Mesodermal cell (in vitro differentiated cells): ENCODE data around the gene RRM2.

Experiments used
- H3K27ac ChIP-seq: 2 replicates; pipeline ENCODE4 v1.7.0; 2013; ENCODE audit warnings: mild to moderate bottlenecking, low read depth, low read length, moderate library complexity; ENCODE audit not compliant: severe bottlenecking
- H3K36me3 ChIP-seq: 2 replicates; pipeline ENCODE4 v1.7.1; 2013; ENCODE audit warnings: mild to moderate bottlenecking, low read length, moderate library complexity; ENCODE audit not compliant: control insufficient read depth, insufficient read depth
- H3K4me1 ChIP-seq: one replicate; pipeline ENCODE4 v1.7.1; 2013; ENCODE audit warnings: mild to moderate bottlenecking, low read length; ENCODE audit not compliant: insufficient read depth, control insufficient read depth, poor library complexity, severe bottlenecking
- H3K4me3 ChIP-seq: 2 replicates; pipeline ENCODE4 v1.7.0; 2013; ENCODE audit warnings: low read length, control low read depth, mild to moderate bottlenecking; ENCODE audit not compliant: insufficient read depth, poor library complexity, severe bottlenecking; ENCODE audit errors: extremely low read depth
- H3K9me3 ChIP-seq: 2 replicates; pipeline ENCODE4 v1.7.1; 2013; ENCODE audit warnings: mild to moderate bottlenecking, low read length, moderate library complexity; ENCODE audit not compliant: control insufficient read depth
- WGBS, 2 experiments: methylation state at CpG; one replicate each; pipeline ENCODE4 v1.1.5; 2013; ENCODE audit warnings: missing lambda C conversion rate in 2 of 2; ENCODE audit not compliant: insufficient coverage in 2 of 2; 5-methylcytosine and 5-hydroxymethylcytosine counted together

Gene RRM2

DNA sequence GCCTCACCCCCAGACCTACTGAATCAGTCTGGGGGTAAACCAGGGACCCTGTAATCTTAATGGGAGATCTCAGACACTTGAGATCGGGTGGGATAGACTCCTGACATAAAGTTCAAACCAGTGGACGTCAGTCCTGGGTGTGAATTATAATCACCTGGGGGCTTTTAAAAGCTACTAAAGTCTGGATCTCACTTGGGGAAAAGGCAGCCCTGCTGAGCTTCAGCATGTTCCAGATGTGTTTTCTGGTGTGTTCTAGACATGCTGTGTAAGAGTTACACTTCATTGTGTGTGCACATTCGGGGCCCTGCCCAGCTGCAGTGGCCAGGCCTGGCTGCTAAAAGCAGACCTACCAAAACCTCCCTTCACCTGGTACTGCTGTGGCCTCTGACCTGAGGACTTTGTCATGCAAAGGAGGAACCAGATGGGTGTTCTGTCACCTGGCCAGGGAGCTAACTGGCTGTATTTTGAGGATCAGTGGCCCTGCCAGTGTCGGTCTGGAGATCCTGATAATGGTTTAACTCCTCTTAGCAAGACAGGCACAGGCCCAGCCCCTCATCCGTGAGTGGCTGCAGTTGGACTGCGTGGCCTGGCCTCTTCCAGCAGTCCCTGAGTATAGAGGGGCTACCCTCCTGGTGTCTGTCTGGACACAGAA lies 10.6 kb downstream of the RRM2 start:
- no peak overlapping the region for H3K4me3 ChIP-seq
- no peaks in the 10 kb centered on the region for H3K9me3 ChIP-seq
- WGBS, 2 experiments, result 89 to 93% methylated on average over 5 of the region's 6 CpGs
- H3K4me1 ChIP-seq, result peaks cover 12% of the 10 kb centered on the region
- peaks cover 59% of the 10 kb centered on the region for H3K36me3 ChIP-seq
- no peak overlapping the region for H3K27ac ChIP-seq

GRCh38 chr2:10135296-10136089 lies 13.0 kb downstream of the RRM2 start:
- Histone ChIP-seq H3K36me3 (peaks cover 36% of the 10 kb centered on the region), H3K27ac (no peak overlapping the region), H3K4me1 (peaks cover 12% of the 10 kb centered on the region), H3K4me3 (no peak overlapping the region), H3K9me3 (no peaks in the 10 kb centered on the region)
- 88 to 91% methylated on average over 7 to 9 of the region's 9 CpGs for WGBS, 2 experiments

GRCh38 chr2:10136101-10136934 lies 13.8 kb downstream of the RRM2 start:
- H3K9me3 ChIP-seq, result no peaks in the 10 kb centered on the region
- no peak overlapping the region for H3K27ac ChIP-seq
- no peak overlapping the region for H3K4me3 ChIP-seq
- peaks cover 12% of the 10 kb centered on the region for H3K4me1 ChIP-seq
- peaks cover 27% of the 10 kb centered on the region for H3K36me3 ChIP-seq
- WGBS, 2 experiments, result 90 to 98% methylated on average over 6 of the region's 7 CpGs

DNA sequence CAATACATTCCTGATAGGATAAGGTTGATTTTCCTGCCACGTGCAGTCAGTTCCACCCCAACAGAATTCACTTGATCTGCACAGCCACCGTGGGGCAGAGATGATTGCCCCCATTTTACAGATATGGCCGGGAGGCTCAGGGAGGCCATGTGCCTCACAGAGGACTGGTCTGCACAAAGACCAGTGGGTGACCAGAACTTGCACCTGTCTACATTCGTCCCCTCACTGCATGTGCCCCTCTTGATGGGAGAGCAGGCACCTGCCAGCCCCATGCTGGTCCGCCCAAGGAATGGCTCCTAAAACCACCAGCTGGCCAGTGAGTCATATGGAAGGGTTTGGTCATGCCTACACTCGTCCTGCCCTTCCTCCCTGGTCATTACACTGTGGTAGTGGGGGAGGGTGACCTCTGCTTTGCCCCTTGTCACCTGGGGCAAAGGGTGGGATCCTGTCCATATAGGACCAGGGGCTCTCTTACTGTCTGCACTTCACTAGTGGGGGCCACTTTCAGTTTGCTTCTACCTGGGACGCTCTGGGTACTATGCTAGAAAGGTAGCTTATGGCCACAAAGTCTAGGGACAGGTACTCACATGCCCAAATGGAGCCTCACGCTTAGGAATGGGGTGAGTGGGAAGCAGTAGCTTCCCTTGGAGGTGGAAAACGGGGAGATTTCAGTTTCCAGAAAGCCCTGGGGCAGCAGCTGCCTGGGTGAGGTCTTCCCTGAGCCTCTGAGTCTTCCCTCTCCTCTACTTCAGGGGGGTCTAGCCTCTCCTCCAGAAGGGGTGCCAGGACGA lies 14.7 kb downstream of the RRM2 start:
- WGBS, 2 experiments, result 92 to 93% methylated on average over 6 to 7 of the region's 10 CpGs

DNA sequence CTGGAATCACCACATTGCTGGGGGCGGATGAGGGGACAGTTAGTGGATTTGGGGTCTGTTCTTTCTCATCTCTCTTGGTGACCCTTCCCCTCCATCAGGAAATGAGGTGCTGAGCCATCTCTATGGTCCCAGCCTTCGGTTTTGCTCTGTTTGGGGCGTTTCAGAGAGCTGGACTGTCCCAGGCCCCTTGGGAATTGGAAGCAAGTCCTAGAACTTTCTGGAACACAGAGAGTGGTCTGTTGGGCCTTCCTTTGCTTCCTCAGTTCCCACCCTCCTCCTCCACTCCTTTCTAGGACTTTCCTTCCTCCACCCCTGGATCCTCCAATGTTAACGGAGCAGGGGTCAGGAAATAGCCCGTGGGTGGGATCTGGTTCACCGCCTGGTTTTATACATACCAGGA lies 17.0 kb downstream of the RRM2 start:
- Histone ChIP-seq H3K9me3 (no peaks in the 10 kb centered on the region), H3K36me3 (peaks cover 18% of the 10 kb centered on the region), H3K27ac (no peak overlapping the region), H3K4me3 (no peak overlapping the region), H3K4me1 (peaks cover 12% of the 10 kb centered on the region)
- 100% methylated on average over 3 to 5 of the region's 6 CpGs for WGBS, 2 experiments

More for the DNA sequence above, 14.7 kb downstream of the RRM2 start:
- Histone ChIP-seq H3K9me3 (no peaks in the 10 kb centered on the region), H3K36me3 (peaks cover 20% of the 10 kb centered on the region), H3K4me1 (peaks cover 12% of the 10 kb centered on the region), H3K4me3 (no peak overlapping the region), H3K27ac (no peak overlapping the region)

DNA sequence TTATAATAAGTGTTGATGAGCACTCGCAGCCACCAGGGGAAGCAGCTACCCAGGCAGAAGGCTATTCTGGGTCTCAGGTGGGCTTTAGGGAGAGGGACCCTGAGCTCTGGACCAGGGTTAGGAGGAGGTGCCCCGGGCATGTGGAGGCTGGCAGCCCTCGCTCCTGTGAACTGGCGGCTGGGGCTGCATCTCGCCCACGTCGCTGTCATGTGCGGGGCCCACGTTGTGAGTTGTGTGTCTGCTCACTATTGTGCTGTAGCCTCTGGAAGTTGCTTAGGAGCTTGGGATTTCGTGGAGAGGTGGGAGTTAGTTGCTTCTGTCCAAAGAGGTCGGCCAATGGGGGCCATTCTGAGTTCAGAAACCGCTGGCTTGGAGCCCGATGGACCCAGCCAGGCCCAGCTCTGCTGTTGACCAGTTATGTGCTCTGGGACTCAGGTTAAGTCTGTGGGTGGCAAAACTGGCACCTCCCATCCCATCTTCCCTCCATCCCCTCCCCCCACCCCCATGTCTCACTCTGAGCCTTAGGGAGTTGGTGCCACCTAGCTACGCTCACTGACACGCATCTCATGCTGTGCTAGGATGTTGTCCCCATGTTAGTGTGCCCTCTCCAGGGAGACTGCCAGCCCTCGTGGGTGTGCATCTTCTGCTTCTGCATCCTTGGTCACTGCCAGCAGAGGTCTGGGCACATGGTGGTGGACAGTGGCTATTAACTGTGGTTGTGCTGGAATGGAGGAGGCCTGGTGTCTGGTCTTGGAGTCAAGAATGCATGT lies 18.5 kb downstream of the RRM2 start:
- no peaks in the 10 kb centered on the region for H3K9me3 ChIP-seq
- H3K36me3 ChIP-seq, result peaks cover 17% of the 10 kb centered on the region
- WGBS, 2 experiments, result 95 to 96% methylated on average over 10 to 16 of the region's 16 CpGs
- peaks cover 9% of the 10 kb centered on the region for H3K4me1 ChIP-seq
- H3K27ac ChIP-seq, result no peak overlapping the region
- no peak overlapping the region for H3K4me3 ChIP-seq

DNA sequence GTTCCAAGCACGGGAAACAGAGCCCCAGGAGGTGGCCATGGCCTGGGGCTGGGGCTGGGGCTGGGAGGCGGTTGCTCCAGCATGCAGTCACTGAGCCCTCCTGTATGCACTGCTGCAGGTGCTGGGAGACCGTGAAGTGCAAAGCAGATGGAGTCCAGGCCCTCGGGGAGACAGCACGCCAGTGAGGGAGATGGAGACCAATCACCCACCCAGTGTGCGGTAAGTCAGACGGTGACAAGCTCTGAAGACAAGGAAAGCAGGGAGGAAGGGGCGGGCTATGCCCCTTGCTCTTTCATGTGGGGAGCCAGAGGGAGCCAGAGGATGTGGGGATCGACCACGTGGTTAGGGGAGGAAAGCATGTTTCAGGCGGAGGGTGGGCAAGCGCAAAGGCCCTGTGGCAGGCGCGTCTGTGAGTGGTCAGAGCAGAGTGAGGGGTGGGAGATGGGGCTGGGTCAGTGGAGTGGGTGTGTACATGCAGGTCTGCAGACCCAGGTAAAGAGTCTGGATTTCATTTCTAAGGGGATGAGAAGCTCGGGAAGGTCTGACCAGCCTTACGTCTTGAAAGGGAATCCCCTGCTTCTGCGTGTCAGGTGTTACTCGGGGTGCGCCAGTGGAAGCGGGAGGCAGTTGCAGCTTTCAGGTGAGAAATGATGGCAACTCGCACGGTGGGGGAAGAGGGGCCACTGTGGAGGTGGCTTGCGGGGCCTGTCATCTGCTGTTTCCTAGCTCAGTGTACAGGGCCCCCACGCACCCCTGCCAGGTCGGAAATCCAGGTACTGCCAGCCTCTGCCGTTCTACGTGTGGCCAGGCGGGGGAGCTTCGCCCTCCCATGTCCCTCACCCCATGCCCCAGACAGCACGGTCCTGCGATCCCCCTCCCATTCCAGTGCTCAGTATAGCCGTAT lies 19.4 kb downstream of the RRM2 start:
- Histone ChIP-seq H3K4me1 (peaks cover 1% of the 10 kb centered on the region), H3K9me3 (no peaks in the 10 kb centered on the region), H3K4me3 (no peak overlapping the region), H3K27ac (no peak overlapping the region), H3K36me3 (peaks cover 17% of the 10 kb centered on the region)
- 89% methylated on average over 26 to 29 of the region's 32 CpGs for WGBS, 2 experiments

DNA sequence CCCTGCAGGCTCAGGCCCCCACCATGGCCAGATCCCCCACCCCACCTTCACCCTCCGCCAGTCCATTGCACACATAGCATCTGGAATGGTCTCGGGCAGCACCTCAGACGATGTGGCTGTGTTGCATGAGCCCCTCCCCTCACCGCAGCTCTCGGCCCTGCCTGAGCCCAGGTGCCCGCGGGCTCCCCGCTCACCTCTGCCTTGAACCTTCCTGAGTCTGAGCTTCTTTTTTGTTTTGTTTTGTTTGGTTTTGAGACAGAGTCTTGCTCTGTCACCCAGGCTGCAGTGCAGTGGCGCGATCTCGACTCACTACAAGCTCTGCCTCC lies 20.1 kb downstream of the RRM2 start:
- Histone ChIP-seq H3K4me3 (no peak overlapping the region), H3K9me3 (no peaks in the 10 kb centered on the region), H3K4me1 (no peaks in the 10 kb centered on the region), H3K36me3 (peaks cover 17% of the 10 kb centered on the region), H3K27ac (no peak overlapping the region)
- WGBS, 2 experiments, result 89 to 90% methylated on average over 7 to 10 of the region's 11 CpGs

- Histone ChIP-seq H3K4me3 (no peak overlapping the region), H3K36me3 (peaks cover 17% of the 10 kb centered on the region), H3K4me1 (peaks cover 6% of the 10 kb centered on the region), H3K27ac (no peak overlapping the region), H3K9me3 (no peaks in the 10 kb centered on the region)
- 92 to 95% methylated on average over 14 to 15 of the region's 16 CpGs for WGBS, 2 experiments
Observed at GRCh38 chr2:10144771-10145518, 22.4 kb downstream of the RRM2 start.
